ENCODE data around the gene RTL10.
"Not testable (repeated sequence)": the region's sequence is repeated elsewhere in the genome, so short reads cannot be mapped to it uniquely, and the experiment has no call there.

RTL10 gene

DNA sequence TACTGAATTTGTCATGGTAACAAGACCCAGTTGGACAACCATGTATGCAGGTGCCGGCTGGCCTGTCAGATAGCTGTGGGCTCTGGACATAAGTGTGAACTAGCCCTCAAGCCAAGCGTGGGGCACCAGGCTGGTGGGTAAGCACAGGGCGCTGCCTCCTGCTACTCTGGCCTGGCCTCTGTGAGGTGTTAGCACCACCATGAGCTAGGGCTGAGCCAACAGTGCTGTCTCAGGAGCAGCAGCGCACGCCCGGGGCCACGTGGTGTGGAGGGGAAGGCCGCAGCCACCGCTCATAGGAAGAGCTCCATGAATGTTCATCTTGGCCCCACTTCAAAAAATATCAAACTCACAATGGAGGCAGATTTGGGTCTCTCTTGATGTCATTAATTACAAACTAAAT lies 35.3 kb upstream of the RTL10 start:
- DNase-seq (ENCODE audit: low read depth): no peak

- DNase-seq (ENCODE audit: low read depth): no peak
Measured at GRCh38 chr22:19888131-19888746, 33.6 kb upstream of the RTL10 start.

DNA sequence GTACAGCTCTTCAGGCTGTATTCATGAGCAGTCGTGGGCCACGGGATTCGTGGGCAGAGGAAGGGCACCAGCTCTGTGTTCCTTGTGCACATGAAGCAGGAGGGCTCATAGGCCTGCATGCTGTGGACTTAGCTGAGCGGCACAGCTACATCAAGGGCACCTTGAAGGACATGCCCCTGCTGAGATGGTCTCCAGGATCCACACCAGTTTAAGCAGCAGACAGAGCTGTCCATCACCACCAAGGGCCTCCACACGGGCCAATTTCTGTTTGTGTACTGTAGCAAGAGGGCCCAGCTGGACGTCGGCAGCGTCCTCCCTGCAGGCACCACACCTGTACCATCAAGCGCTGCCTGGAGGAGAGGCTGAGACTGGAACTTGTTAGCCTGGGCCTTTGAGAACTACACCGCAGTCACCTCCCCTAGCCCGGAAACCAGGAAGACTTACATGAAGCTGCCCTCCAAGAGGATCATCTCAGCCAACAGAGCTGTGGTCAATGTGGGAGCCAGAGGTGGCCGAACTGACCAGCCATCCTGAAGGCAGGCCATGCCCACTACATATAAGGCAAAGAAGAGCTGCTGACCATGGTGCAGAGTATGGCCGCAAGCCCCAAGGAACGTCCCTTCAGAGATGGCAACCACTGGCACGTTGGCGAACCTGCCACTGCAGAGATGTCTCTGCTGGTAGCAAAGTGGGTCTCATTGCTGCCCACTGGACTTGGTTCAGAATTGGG lies 32.7 kb upstream of the RTL10 start:
- DNase-seq (ENCODE audit: low read depth): no peak

DNA sequence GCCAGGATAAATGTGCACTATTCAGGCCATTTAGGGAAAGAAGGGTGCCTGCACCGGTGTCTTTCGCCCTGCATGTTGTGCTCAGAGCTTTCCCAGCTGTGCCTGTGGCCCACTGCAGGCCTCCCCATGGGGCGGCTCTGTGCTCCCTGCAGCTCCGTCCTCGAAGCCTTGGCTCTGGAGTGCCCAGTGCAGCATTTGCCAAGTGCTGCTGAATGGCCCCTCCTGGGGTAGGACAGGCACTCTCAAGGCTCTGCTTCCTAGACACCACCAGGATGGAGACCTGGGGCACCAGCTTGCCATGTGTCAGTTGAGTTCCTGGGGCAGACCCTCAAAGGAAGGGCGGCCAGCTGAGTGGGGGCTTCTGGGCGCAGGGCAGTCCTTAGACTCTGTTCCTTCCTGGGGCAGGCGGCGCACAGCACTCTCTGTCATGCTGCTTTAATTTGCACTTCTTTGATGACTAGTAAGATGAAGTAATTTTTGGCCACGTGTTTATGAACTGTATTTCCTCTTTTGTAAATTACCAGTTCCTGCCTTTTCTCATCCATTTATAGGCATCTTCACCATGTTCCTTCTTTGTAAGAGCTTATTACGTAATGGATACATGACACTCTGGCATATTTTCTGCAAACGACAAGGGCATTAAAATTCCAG lies 32.1 kb upstream of the RTL10 start:
- DNase-seq (ENCODE audit: low read depth): peak; percentile 37

- DNase-seq (ENCODE audit: low read depth): no peak
Measured at GRCh38 chr22:19885841-19886592, 31.3 kb upstream of the RTL10 start.

DNA sequence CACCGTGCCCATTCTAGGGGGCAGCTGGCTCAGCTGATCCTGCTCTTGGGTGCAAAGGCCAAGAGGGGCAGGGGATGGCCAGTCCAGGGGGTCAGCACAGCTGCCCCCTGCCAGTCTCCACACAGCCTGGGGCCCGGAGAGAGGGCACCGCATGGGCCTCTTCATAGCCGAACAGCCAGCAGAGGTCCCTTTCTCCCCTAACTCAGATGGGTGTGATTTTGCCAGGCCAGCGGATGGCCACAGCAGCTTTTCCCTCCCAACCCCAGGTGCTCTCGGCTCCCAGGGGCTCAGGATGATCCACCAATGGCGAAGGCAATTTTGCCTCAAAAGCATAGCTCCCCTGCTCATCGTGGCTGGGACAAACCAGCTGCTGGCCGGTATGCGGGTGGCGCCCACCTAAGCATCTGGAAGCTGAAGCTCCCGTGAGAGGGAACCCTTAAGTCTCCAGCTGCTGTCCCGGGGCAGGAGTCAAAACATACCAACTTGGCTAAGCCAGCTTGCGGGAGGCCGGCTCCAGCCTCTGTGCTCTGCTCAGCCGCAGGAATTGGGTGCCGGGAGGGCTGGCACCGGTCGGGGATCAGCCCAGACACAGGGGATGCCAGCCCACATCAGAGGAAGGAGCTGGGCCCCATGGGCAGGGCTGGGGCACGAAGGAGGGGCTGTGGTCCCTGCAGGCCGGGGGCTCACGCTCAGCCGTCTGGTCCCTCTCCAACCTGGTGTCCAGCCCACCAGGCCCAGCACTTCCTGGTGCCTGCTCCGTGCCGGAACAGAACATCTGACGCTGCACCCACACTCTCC lies 30.5 kb upstream of the RTL10 start:
- DNase-seq (ENCODE audit: low read depth): no peak

DNA sequence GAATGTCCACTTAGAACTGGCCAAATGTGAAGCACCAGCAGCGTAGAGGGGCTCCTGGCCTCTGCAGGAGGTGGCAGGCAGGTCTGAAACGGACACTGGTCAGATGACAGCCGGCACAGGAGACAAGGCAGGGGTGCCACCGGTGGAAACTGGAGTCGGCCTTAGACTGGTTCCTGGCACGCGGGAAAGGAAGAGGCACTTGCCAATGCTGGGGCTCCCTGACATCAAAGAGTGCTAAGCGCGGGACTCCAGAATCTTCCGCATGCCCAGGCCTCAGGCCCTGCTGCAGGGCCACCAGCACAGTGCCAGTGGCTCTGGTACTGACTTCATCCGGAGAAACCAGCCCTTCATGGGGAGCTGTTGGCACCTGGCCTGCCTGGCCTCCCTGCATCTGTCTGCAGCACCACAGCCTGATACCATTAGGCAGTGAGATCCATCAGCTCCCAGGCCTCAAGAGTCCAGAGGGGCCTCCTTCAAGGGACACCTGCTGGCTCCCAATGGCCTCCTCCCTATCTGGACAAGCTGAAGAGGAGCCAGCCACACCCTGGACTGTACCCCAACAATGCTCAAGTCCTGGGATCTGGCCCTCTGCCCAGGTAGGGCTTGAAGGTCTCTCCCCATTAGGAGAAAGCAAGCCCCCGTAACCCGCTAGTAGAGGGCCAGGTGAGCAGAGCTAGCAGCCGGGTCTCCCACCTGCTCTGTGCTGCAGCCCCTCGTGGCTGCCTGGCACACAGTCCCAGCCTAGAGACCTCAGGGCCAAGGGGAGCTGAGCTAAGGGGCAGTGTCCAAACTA lies 29.7 kb upstream of the RTL10 start:
- DNase-seq (ENCODE audit: low read depth): no peak

GRCh38 chr22:19883446-19883845 lies 28.8 kb upstream of the RTL10 start:
- not testable (repeated sequence) for DNase-seq (ENCODE audit: low read depth)

GRCh38 chr22:19882446-19883381 lies 28.0 kb upstream of the RTL10 start:
- DNase-seq (ENCODE audit: low read depth): no peak

GRCh38 chr22:19880786-19881569 lies 26.3 kb upstream of the RTL10 start:
- peak; percentile 86 for DNase-seq (ENCODE audit: low read depth)

DNA sequence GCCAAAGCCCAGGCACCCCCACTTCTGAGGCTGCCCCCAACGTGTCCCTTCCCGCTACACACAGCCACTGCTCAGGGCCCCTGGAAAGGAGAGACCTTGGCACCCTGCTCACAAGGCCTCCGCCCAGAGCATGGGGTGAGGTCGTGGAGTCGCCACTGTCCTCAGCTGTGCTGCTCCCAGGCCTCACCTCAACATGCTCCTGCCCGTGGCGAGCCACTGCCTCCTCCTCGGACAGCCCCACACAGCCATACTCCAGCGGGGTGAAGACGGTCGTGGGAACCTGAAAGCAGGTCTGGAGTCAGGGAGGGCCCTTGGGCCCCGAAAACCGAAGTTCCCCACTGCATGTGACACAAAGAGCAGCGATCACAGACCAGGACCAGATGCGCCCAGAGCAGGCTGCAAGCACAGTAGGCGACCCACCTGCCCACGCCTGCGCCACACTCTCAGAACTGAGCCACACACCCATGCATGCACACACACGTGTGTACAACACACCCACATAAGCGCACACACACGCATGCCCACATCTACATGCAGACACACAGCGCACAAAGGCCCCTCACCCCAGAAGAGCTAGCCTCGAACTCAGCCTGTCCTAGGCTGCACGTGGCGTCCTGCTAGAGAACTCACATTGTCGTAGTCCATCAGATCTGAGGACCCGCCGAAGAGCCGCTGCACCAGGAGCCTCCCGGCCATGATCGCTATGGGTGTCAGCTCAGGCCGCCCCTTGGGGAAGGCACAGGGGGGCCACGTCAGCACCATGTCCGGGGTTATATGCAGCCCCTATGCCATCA lies 25.5 kb upstream of the RTL10 start:
- no peak for DNase-seq (ENCODE audit: low read depth)

DNA sequence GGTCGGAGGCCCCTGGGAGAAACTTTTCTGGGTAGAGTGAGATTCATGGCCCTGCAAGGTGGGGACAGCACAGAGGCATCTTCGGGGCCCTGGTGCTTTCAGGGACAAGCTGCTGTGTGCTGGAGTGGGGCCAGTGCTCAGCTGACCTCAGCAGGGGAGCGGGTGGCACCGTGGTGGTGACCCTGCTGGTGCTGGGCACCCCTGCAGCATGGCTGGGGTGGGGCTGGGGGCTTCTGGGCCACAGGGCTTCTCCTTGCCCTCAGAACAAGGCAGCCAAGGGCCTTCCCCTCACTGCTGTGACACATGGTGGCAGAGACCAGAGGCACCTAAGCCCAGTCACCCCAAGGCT lies 24.9 kb upstream of the RTL10 start:
- no peak for DNase-seq (ENCODE audit: low read depth)

DNA sequence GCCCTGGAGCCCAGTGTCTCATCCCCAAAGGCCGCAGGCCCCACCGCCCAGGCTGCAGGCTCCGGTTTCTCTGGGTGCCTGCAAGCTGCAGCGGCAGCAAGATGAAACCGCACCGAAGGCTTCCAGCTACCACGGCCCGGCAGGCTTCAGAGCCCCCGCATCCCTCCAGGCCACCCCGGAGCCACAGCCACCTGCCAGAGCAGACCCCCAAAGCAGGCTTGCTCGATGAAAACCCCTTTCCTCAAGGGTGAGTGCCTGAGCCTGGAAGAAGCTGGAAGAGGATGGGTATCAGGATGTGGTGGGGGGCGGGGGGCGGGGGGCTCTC lies 24.5 kb upstream of the RTL10 start:
- no peak for DNase-seq (ENCODE audit: low read depth)

- no peak for DNase-seq (ENCODE audit: low read depth)
Measured at GRCh38 chr22:19878461-19879245, 24.0 kb upstream of the RTL10 start.

DNA sequence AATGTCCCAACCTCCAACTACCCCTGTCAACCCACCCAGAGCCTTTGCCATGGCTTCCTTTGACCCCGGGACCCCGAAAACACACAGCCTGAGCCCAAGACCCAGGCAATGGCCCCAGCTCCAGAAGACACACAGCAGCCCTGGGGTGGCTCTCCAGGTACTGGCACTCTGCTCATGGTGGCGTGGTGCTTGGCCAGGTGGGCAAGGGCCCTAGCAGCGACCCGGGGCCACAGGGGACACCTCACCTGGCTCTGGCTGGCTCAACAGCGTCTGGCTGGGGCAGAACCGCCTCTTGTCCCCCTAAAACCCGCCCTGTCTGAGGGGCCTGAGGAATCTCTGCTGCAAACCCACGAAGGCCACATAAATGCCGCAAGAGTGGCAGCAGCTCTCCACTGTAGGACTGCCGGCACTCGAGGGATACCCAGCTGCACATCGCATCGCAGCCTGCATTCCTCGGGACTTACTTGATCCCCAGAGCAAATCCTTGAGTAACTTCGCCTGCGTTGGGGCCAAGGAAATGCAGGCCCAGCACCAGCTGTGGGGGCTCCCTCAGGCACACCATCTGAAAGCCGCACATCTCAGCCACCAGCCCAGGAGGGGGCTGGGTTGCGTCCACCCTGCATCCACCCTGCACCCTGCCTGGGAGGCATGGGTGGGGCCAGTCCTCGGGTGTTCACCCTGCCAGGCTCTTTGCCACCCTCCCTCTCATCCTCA lies 23.1 kb upstream of the RTL10 start:
- DNase-seq (ENCODE audit: low read depth): no peak

DNA sequence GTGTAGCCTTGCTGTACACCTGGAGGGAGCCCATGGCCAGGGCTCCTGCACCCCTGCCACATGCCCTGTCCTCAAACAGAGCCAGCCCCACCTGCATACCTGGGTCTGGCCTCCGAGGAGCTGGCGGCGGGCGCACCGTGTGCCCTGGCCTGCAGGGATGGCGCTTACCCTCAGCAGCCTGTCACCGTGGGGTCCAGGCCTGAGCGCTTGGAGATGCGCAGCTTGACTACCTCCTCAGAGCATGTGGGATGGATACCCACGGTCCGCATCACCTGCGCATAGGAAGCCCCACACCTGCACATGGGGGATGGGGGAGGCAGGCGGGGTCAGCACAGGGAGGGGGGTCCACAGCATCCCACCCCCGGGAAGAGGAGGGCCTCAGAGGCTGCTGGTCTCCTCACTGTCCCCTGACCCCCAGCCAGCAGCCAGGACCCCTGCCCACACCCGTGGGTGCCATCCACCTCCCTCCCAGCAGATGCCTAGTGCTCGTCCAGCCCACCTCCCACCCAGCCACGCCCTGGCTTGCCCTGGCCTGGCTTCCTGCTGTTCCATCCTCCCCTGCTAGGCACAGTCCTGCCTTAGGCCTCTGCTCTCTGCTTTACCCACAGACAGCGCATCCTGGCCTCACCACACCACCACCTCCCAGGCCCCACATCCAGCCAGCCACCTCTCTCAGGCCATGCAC lies 22.4 kb upstream of the RTL10 start:
- no peak for DNase-seq (ENCODE audit: low read depth)

Data from non-pigmented ciliary epithelial cell (primary cell).